HCT116 (cell line): ENCODE measurements around the gene MPP1. TPM values are rescaled to one million over a fixed set of nuclear protein-coding genes. Genes with fewer than 3 reads are reported as not detected.

Source experiments
- ATAC-seq: fragments of 200-7000 bp; cut with Tn5 transposase; 2 replicates; pipeline ENCODE4 v1.9.1; 2020; ENCODE audit warnings: mild to moderate bottlenecking, moderate library complexity
- BruUV-seq: library from RNA; stranded (reverse); fragments of 400-500 nt; replicated peaks from 2 replicates; lab custom pipeline; 2021; lab: Mats Ljungman, UMichigan
- CTCF ChIA-PET: fragments of 300-600 bp; sonication (Branson Sonifier 250); formaldehyde crosslinking; loops from one replicate; lab custom pipeline; 2021; ENCODE audit warnings: antibody characterized with exemption; lab: Charles Lee
- POLR2A ChIA-PET: fragments of 300-600, 350-600 bp; sonication (Branson Sonifier 250); formaldehyde crosslinking; loops from one replicate; lab custom pipeline; 2021; ENCODE audit warnings: antibody characterized with exemption; lab: Charles Lee
- RAD21 ChIA-PET, 2 experiments: fragments of 300-600 bp; sonication (Branson Sonifier 250); formaldehyde crosslinking; loops; one replicate each; lab custom pipeline; 2023; ENCODE audit warnings: low total read pairs in 2 of 2; ENCODE audit not compliant: uncharacterized antibody in 2 of 2, unreplicated experiment in 2 of 2, low non-redundant PET in 1 of 2; lab: Charles Lee
- DNase-seq: peaks from one replicate; pipeline ENCODE4 v3.0.0-alpha.2; 2010; ENCODE audit warnings: low read depth, low spot score
- H2AFZ ChIP-seq: fragments of 200-600 bp; shearing (Covaris generic), sonication (generic); 2 replicates; pipeline ENCODE4 v1.6.1; 2017; ENCODE audit warnings: low read depth, mixed run types, mixed read lengths, antibody characterized with exemption, low read length; ENCODE audit not compliant: poor library complexity, severe bottlenecking
- H3K27ac ChIP-seq: 2 replicates; pipeline ENCODE4 v1.5.1; 2012; ENCODE audit warnings: low read depth, low read length
- H3K27me3 ChIP-seq: fragments of 200-600 bp; sonication (generic); 2 replicates; pipeline ENCODE4 v1.6.1; 2016; ENCODE audit warnings: mixed run types, low read length, mixed read lengths; ENCODE audit not compliant: insufficient read depth
- H3K36me3 ChIP-seq, 2 experiments: fragments of 200-500 bp in 1 of 2; fragments of 200-600 bp in 1 of 2; sonication (Bioruptor generic) in 1 of 2; sonication (generic) in 1 of 2; 2 replicates each; pipeline versions ENCODE4 v1.5.1 to v1.6.1; 2014 to 2016; ENCODE audit warnings: low read length in 2 of 2, inconsistent platforms in 1 of 2, mixed read lengths in 1 of 2, mixed run types in 1 of 2; ENCODE audit not compliant: insufficient read depth in 2 of 2, control insufficient read depth in 1 of 2
- H3K4me1 ChIP-seq, 2 experiments: fragments of 200-600 bp in 1 of 2; sonication (generic) in 1 of 2; 2 replicates each; pipeline versions ENCODE4 v1.5.1 to v1.6.1; 2012 to 2017; ENCODE audit warnings: low read length in 2 of 2, inconsistent platforms in 1 of 2, mild to moderate bottlenecking in 1 of 2, mixed read lengths in 1 of 2, mixed run types in 1 of 2, moderate library complexity in 1 of 2; ENCODE audit not compliant: insufficient read depth in 2 of 2, control insufficient read depth in 1 of 2
- H3K4me2 ChIP-seq: fragments of 200-600 bp; sonication (generic); 2 replicates; pipeline ENCODE4 v1.6.1; 2017; ENCODE audit warnings: mixed run types, low read length, mixed read lengths
- H3K4me3 ChIP-seq, 2 experiments: fragments of 200-600 bp in 1 of 2; sonication (generic) in 1 of 2; replicated peaks in 1 of 2; 2 replicates each; pipeline ENCODE4 v1.5.1; 2011 to 2016; ENCODE audit warnings: low read length in 2 of 2, control low read depth in 1 of 2, low read depth in 1 of 2, mild to moderate bottlenecking in 1 of 2, mixed read lengths in 1 of 2, mixed run types in 1 of 2
- H3K79me2 ChIP-seq: fragments of 200-600 bp; sonication (generic); 2 replicates; pipeline ENCODE4 v1.6.1; 2017; ENCODE audit warnings: mild to moderate bottlenecking, mixed run types, low read length, moderate library complexity, mixed read lengths; ENCODE audit not compliant: insufficient read depth
- H3K9ac ChIP-seq: fragments of 200-600 bp; sonication (generic); 2 replicates; pipeline ENCODE4 v1.6.1; 2016; ENCODE audit warnings: low read length, mixed read lengths
- H3K9me2 ChIP-seq: fragments of 200-600 bp; sonication (generic), shearing (Covaris generic); 2 replicates; pipeline ENCODE4 v1.6.1; 2017; ENCODE audit warnings: mixed run types, mild to moderate bottlenecking, moderate library complexity; ENCODE audit not compliant: insufficient read depth
- H3K9me3 ChIP-seq, 2 experiments: fragments of 200-500 bp in 1 of 2; fragments of 200-600 bp in 1 of 2; sonication (Bioruptor generic) in 1 of 2; sonication (generic) in 1 of 2; 2 replicates each; pipeline ENCODE4 v1.6.1; 2014 to 2017; ENCODE audit warnings: low read length in 2 of 2, mixed read lengths in 2 of 2, inconsistent platforms in 1 of 2, low read depth in 1 of 2, mild to moderate bottlenecking in 1 of 2, mixed run types in 1 of 2, moderate library complexity in 1 of 2; ENCODE audit not compliant: control insufficient read depth in 1 of 2, insufficient read depth in 1 of 2
- H4K20me1 ChIP-seq: fragments of 200-600 bp; sonication (generic), shearing (Covaris generic); 2 replicates; pipeline ENCODE4 v1.6.1; 2017; ENCODE audit warnings: mixed run types, mild to moderate bottlenecking, moderate library complexity; ENCODE audit not compliant: insufficient read depth
- ATF3 ChIP-seq: IDR thresholded peaks from 2 replicates; pipeline ENCODE4 v1.6.1; 2012
- CBX3 ChIP-seq: IDR thresholded peaks from 2 replicates; pipeline ENCODE4 v1.6.1; 2012; ENCODE audit warnings: low read depth
- CTCF ChIP-seq, 3 experiments: fragments of 200-600 bp in 1 of 3; sonication (generic) in 1 of 3; IDR thresholded peaks in 2 of 3; conservative IDR thresholded peaks in 1 of 3; 2 replicates each; pipeline ENCODE4 v1.5.1; 2012 to 2017; ENCODE audit warnings: low read depth in 2 of 3, low read length in 2 of 3, antibody characterized with exemption in 1 of 3, borderline replicate concordance in 1 of 3, control low read depth in 1 of 3, mild to moderate bottlenecking in 1 of 3, mixed read lengths in 1 of 3, mixed run types in 1 of 3, moderate library complexity in 1 of 3; ENCODE audit not compliant: insufficient read depth in 1 of 3
- EGR1 ChIP-seq: IDR thresholded peaks from 2 replicates; pipeline ENCODE4 v1.6.1; 2012; ENCODE audit warnings: low read depth
- ELF1 ChIP-seq: IDR thresholded peaks from 2 replicates; pipeline ENCODE4 v1.6.1; 2012; ENCODE audit warnings: low read depth, borderline replicate concordance
- EZH2 ChIP-seq: fragments of 200-600 bp; sonication (generic); IDR thresholded peaks from 2 replicates; pipeline ENCODE4 v1.6.1; 2017; ENCODE audit warnings: antibody characterized with exemption, mixed run types
- JUND ChIP-seq: IDR thresholded peaks from 2 replicates; pipeline ENCODE4 v1.6.1; 2012
- MAX ChIP-seq: IDR thresholded peaks from 2 replicates; pipeline ENCODE4 v1.6.1; 2012
- POLR2AphosphoS5 ChIP-seq: IDR thresholded peaks from 2 replicates; pipeline ENCODE4 v1.6.1; 2011; ENCODE audit warnings: mild to moderate bottlenecking, low read depth, low read length, moderate library complexity
- RAD21 ChIP-seq: IDR thresholded peaks from 2 replicates; pipeline ENCODE4 v1.6.1; 2012; ENCODE audit warnings: low read depth, mild to moderate bottlenecking
- REST ChIP-seq: IDR thresholded peaks from 2 replicates; pipeline ENCODE4 v1.6.1; 2012; ENCODE audit warnings: low read depth
- SIN3A ChIP-seq: IDR thresholded peaks from 2 replicates; pipeline ENCODE4 v1.6.1; 2012; ENCODE audit warnings: low read depth
- YY1 ChIP-seq: IDR thresholded peaks from 2 replicates; pipeline ENCODE4 v1.6.1; 2011; ENCODE audit warnings: low read length, low read depth, moderate library complexity, mild to moderate bottlenecking; ENCODE audit not compliant: insufficient replicate concordance; ENCODE audit errors: extremely low read depth
- intact Hi-C: fragments of 100-400 bp; cut with micrococcal nuclease; formaldehyde crosslinking; loops from 2 replicates; pipeline ENCODE4 v1.10.0; 2022
- total RNA-seq: library from RNA; stranded (reverse); gene quantifications from one replicate; pipeline ENCODE4 v1.2.1, GENCODE V29; 2021; ENCODE audit not compliant: unreplicated experiment

MPP1 gene
- total RNA-seq, 1 experiment from 2014 or later, result 13.1 TPM

- H3K27me3 ChIP-seq, result no peaks in the 10 kb centered on the region
- no peak overlapping the region for H3K4me2 ChIP-seq
- no peaks in the 10 kb centered on the region for H3K9me3 ChIP-seq
- no peaks in the 10 kb centered on the region for H3K79me2 ChIP-seq
- RAD21 ChIA-PET, result no interaction called here
- H3K9me2 ChIP-seq, result no peaks in the 10 kb centered on the region
- intact Hi-C loops, result no loop called here
- CTCF ChIA-PET, result no interaction called here
- no peak overlapping the region for H3K9ac ChIP-seq
- H3K4me3 ChIP-seq, result no peak overlapping the region
- no peak for DNase-seq
- H2AFZ ChIP-seq, result no peak overlapping the region
- no TSS peak for BruUV-seq
- H3K4me1 ChIP-seq, result no peaks in the 10 kb centered on the region
- H3K36me3 ChIP-seq, result no peaks in the 10 kb centered on the region
- no peaks in the 10 kb centered on the region for H4K20me1 ChIP-seq
- ATAC-seq, result no peak
- POLR2A ChIA-PET, result no interaction called here
- no peak overlapping the region for H3K27ac ChIP-seq
- TF ChIP-seq ATF3 (no peak), CTCF (IDR thresholded peaks at IDR 0.05 in 2 of 3, conservative IDR thresholded peaks at IDR 0.05 in 1 of 3; ENCODE audit: borderline replicate concordance in 1 of 3, insufficient read depth in 1 of 3, low read depth in 2 of 3, low read length in 2 of 3) (no peak), MAX (no peak), EGR1 (no peak), SIN3A (no peak), JUND (no peak), CBX3 (no peak), EZH2 (no peak), ELF1 (no peak), POLR2AphosphoS5 (no peak), YY1 (no peak), RAD21 (no peak), REST (no peak)
- TF ChIP-seq, all 23 proteins: peak for 0
Measured at GRCh38 chrX:154822029-154822428, 16.7 kb upstream of the MPP1 start.
